HG03469 (cell line): ENCODE measurements around the gene S100PBP.
"Not testable (repeated sequence)": the region's sequence is repeated elsewhere in the genome, so short reads cannot be mapped to it uniquely, and the experiment has no call there.

ENCODE experiments used
- ATAC-seq: cut with Tn5 transposase; IDR thresholded peaks from one replicate; pipeline ENCODE4 v1.9.1; 2021; ENCODE audit warnings: mild to moderate bottlenecking, moderate library complexity, moderate number of reproducible peaks; ENCODE audit not compliant: unreplicated experiment

S100PBP gene

DNA sequence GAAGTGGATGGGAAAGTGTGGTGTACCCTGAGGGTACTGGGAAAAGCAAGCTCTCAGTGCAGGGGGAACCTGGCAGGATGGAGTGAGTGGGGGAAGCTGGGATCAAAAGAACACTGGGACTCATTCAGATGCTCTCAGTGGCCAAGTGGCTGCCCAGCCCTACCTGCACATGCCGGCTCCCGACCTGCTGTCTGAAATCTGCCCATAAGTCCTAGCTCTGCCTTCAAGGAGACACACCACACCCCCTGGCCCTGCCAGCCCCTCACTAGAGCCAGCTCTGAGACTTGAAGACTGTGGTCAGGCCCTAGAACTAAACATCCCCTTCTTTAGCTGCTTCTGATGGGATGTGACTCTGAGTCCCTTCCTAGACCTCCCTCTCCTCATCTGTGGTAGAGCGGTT, 81.5 kb downstream of the S100PBP start:
- no peak for ATAC-seq

DNA sequence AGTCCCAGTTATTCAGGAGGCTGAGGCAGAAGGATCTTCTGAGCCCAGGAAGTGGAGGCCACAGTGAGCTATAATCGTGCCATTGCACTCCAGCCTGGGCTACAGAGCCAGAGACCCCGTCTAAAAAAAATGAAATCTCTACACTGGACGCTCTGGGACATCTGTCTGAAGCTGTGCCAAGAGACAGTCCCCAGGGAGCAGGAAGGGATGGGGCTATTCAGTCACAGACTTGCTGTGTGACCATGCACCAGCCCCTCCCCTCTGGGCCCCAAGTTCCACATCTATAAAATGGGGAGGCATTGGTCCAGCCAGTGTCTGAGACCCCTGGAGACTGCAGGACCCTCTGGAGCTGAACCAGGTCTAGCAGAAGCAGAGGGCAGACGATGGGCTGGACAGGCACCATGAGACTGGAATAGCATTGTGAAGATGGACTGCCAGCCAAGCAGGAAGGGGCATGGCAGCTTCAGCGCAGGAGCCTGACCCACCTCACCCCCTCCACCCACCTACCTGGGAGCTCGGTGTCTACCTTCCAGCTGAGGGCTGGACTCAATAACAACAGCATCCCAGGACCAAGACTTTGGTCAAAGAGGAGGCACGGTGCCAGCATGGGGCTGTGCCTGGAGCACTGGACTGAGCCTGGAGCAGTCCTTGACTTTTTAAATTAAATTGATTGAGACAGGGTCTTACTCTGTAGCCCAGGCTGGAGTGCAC, 82.3 kb downstream of the S100PBP start:
- no peak for ATAC-seq

DNA sequence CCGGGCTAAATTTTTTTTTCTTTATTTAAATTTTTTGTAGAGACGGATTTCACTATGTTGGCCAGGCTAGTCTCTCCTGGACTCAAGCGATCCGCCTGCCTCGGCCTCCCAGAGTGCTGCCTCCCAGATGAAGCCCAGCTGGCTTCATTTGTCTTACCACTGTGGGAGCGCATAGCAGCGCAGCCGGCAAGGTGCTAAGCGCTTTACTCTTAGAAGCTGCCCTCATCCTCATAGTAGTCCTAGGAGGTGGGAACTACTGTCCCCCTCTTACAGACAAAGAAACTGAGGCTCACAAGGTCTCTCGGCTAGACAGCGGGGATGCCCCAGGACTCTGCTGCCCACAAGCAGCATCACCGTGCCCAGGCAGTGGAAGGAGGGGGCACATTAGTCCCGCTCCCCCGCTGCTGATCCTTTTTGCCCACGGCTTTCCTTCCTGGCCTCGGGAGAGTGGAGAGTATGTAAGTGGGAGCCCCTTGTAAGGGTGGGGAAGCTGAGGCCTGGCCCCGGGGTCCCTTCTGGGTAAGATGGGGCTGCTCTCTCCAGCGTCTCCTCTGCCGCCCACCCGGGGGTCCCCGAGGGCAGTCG, 83.0 kb downstream of the S100PBP start:
- ATAC-seq, result no peak

DNA sequence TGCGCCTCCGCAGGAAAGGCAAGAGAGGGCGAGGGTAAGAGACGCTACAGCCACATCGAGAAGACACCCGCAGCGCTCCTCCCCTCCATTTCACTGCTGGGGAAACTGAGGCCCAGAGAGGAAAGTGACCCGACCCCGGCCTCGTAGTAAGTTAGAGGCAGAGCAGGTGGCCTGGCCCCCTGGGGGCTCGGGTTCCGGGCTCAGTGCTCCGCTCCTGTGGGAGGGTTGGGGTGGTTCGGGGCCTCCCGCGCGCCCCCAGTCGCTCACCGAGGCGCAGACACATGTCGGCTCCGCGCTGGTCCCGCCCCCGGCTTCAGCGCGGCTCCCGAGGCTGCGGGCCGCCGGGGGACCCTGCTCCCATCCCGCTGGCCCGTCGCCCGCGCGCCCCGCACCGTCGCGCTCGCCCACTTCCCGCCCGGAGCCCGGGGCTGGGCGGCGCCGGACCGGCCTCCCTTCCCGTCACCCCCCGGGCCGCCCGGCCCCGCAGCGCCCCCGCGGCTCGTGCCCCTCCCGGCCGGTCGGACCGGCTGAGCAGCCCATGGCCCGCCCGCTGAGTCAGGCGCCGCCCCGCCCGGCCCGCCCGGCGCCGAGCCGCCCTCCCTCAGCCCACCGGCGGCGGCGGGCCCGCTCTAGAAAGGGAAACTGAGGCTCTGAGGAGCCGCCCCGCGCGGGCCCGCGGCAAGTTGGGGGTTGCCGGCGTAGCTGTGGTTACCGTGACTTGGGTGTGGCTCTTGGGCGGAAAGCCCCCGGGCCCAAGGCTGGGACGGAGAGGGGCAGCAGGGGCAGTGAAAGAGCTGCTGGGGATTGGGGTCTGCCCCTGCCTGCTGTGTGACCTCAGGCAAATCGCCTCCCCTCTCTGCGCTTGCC, 83.7 kb downstream of the S100PBP start, which contains the start of gene TMEM54:
Gene TMEM54 (minus strand): TSS at position 434 of the 867 bp plus-strand sequence. CDS start 151 bp downstream, at position 283.
- no peak for ATAC-seq

DNA sequence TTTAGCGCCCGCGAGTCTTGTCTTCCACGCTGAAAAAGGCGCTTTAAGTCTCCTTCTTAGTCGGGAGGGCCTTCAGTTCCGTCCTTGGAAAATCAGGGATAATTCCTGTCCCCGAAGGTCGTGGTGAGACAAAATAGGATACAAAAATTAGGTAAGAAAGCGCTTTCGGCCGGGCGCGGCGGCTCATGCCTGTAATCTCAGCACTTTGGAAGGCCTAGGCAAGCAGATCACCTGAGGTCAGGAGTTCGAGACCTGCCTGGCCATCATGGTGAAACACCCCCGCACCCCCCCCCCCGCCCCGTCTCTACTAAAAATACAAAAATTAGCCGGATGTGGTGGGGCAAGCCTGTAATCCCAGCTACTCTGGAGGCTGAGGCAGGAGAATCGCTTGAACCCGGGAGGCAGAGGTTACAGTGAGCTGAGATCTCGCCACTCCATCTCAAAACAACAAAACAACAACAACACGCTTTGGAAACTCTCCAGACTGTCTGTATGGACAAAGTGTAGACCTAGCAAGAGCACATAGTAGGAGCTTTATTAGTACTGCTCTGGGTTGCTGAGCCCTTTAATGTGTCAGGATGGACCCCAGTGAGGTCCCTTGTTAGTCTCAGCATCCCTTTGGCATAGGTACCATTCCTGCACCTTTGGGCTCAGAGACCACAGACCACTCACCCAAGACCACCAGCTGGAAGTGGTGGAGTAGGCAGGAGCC, 84.5 kb downstream of the S100PBP start:
- ATAC-seq, result no peak

DNA sequence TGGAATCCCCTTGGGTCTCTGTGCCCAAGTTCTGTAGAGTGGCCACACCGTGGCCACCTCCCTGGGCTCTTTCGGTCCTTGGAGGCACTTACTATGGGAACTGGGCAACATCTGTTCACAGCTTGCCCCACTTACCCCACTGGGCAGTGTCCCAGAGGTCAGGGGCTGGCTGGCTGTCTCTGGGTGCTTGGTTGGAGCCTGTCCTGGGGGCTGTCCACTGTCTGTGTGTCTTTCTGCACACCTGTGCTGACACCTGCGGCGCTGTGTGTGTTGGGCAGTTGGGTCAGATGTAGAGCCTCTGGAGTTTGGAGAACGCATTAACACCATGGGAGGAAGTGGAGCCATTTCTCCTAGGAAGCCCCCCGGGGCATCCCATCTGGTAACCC, 85.1 kb downstream of the S100PBP start:
- no peak for ATAC-seq

DNA sequence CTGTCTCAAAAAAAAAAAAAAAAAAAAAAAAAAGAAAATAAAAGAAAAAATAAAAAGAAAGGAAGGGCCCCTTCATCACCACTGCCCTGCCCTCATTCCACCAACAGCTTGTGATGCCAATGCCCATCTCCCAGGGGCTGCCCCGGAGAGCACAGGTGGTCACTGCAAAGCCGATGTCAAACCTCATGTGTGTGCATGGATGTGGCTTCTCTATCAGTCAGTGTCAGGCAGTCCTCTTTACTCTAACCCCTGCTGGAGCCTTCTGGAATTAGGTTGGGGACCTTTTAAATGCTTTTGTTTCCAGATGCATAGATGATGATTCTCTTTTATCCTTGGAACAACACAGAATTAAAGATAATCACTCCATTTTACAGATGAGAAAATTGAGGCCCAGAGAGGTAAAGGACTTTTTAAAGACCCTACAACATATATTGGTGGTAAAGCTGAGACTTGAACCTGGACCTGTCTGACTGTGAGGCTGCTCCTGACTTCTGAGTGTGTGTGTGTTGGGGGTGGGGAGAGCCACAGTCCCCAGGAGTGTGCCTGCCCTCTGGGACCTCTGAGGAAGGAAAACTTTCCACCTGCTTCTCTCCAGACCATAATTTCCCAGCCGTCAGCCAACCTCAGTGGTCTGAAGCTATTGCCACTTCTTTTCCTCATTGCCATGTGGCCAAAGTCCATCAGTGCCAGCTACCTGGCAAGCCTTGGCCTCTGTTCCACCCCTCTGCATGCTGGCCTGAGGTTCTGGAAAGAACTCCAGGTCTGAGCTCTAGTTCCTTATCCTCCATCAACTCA, 86.7 kb downstream of the S100PBP start:
- ATAC-seq, result no peak

DNA sequence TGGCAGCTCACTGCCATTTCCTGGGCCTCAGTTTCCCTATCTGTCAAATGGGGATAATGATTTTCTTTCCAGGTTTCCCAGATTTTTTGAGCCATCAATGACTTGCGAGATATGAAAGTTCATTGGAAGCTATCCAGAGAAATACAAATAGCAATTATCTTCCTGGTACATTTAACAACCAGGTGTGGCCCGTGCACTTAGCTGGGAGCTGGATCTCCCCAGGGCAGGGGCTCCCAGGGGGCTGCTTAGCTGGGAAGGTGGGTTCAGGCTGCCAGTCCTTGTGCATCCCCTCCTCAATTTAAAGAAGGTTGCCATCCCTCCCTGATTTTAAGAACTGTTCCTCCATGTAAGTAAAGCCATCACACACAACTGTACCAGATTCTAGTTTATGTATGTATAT, 87.3 kb downstream of the S100PBP start:
- ATAC-seq, result no peak

DNA sequence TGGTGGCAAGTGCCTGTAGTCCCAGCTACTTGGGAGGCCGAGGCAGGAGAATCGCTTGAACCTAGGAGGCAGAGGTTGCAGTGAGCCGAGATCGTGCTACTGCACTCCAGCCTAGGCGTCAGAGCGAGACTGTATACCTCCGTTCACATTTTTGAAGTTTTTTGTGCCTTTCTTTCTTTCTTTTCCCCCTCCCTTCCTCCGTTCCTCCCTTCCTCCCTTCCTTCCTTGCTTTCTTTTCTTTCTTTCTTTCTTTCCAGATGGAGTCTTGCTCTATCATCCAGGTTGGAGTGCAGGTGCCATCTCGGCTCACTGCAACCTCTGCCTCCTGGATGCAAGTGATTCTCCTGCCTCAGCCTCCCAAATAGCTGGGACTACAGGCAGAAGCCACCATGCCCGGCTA, 88.1 kb downstream of the S100PBP start:
- not testable (repeated sequence) for ATAC-seq

DNA sequence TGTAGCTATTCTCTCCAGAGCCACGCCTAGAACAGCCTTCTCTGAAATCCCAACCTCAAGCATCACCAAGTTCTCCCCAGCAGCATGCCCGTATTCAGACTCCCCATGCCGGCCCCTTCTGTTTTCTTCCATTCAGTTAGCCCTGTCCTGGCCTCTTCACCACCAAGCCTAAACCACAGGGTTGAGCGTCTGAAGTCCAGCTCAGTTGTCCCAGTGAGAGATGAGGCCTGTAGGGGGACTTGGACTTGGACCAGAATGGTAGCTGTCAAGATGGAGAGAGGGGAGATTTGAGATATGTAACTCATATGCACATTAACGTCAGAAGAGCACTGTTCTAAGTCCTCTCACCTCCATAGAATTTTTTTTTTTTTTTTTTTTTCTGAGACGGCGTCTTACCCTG, 89.2 kb downstream of the S100PBP start:
- no peak for ATAC-seq

DNA sequence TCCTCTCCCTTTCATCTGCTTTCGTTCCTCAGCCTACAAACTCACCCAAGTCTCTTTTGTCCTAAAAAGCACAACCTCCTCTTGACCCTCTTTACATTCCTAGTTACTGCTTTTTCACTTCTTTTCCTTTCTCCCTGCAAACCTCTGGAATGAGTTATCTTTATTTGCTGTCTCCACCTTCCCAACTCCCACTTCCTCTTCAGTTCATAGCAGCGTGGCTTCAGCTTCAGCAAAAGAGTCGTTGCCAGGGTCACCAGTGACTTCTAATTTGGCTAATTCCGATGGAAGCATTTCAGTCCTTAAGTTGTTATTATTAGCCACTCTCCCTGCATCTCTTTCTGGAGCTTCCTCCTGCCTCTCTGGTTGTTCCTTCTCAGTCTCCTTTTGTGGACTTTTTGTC, 90.0 kb downstream of the S100PBP start:
- ATAC-seq, result no peak
